HG03571 (cell line): Measurements from ENCODE around the gene OPTC.

ENCODE experiments used
- ATAC-seq: cut with Tn5 transposase; IDR thresholded peaks from one replicate; pipeline ENCODE4 v1.9.1; 2021; ENCODE audit not compliant: unreplicated experiment

Gene OPTC

DNA sequence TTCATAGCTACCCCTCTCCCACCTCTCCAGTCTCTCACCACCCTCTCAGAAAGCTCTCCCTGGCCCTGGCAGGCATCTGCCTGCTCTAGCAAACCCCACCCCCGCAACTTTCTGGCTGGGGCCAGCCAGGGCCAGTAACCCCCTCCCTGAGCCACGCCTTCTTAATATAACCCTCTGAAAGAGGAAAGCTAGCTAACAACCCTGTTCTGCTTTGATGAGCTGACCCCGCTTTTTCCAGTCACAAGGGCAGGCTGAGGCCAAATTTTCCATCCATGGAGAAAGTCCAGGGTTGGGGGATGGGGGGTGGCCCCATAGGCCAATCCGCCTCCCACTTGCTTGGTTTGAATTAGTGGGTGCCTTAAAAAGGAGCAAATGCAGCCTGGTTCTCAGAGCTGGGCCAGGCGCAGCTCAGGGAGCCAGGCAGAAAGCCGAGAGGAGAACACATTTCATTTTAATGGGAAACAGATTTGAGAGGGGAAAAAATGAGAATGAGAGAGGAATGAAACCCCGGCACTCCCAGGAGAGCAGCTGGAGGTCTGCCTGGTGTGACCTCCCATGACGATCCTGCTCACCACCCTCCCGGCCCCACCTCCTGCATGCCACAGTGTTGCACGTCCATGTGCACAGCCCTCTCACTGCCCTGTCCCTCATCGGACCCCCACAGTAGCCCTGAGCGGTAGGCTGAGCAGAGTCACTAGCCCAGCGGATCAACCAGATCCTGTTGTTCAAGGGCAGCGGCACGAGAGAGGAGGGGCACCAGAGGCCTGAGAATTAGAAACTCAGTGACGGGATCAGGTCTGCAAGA is 62.3 kb downstream of the OPTC start:
- ATAC-seq: no peak

DNA sequence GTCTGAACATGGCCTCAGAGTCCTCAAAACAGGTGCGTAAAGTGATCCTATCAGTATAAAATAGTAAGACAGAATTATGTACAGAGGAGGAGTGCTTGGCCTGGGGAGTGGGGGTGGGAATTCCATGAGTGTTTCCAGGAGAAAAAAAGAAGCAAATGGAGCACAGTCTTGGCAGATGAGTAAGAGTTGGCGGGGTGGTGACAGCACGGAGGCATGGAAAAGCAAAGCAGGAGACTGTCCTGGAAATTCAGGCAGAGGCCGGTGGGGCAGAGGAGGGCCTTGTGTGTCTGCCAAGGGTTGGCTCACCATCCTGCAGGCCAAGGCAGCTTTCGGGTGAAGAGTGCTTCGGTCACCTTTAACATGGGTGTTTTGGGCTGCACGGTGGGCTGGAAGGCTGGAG is 63.4 kb downstream of the OPTC start:
- no peak for ATAC-seq

DNA sequence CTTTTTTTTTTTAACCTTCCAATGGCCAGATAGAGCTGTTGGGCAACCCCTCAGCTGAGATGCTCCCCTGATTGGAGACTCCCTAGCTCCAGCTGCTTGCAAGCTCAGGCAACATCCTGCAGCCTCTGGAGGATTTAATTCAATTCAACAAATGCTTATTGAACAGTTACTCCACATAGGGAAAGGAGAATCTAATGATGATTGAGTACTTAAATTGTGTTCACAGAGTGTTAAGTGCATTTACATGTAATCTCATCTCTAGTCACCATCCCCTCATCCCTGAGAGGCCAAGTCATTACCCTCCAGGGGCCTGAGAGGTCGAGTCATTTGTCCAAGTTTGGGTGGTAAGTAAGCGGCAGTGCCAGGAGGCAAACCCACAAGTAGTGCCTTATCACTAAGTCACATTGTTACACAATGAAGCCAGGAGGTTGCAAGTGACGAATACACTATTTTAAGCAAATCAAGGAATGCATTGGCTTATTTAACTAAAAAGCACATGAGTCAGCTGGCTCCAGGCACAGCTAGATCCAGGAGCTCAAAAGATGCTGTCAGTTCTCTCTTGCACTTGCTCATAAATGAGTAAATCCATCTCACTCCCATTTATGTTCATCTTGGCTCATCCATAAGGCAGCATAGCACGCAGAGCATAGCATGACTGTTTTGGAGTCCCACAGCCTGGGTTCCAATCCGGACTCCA is 64.3 kb downstream of the OPTC start:
- no peak for ATAC-seq
